Liver (tissue), 3 donors: ENCODE data around the gene DPEP3.

ENCODE experiments used
- CTCF ChIP-seq: fragments of 150-350 bp; IDR thresholded peaks from 2 replicates; pipeline ENCODE4 v1.5.1; 2017; ENCODE audit warnings: improper control_type of control experiment, low read depth, low read length; ENCODE audit not compliant: missing input control
- MAX ChIP-seq: IDR thresholded peaks from 2 replicates; pipeline ENCODE4 v1.6.1; 2016; ENCODE audit warnings: antibody characterized with exemption
- TAF1 ChIP-seq: conservative IDR thresholded peaks from 2 replicates; pipeline ENCODE4 v1.6.1; 2016; ENCODE audit warnings: antibody characterized with exemption, mild to moderate bottlenecking
- donor health status: healthy.
- donor health status: healthy.

- no peak for TF ChIP-seq CTCF
- TF ChIP-seq TAF1 = no peak
- no peak for TF ChIP-seq MAX
These were observed 12.4 kb upstream of the DPEP3 start for GRCh38 chr16:67992661-67993206.
